Measurements from ENCODE around the gene SLC24A3. TPM values are rescaled to one million over a fixed set of nuclear protein-coding genes. Genes with fewer than 3 reads are reported as not detected.
"Not testable (repeated sequence)": the region's sequence is repeated elsewhere in the genome, so short reads cannot be mapped to it uniquely, and the experiment has no call there.

The SLC24A3 gene
- total RNA-seq, 1 experiment from 2014 or later, result not detected

GRCh38 chr20:19748681-19749080 lies 536.2 kb downstream of the SLC24A3 start:
- no peak for DNase-seq (ENCODE audit: low read depth, low spot score)
- in situ Hi-C loops (cut with HindIII; ENCODE audit: low pct_unique_long_range_greater_than_20kb, low sequenced_read_pairs), result no loop called here

DNA sequence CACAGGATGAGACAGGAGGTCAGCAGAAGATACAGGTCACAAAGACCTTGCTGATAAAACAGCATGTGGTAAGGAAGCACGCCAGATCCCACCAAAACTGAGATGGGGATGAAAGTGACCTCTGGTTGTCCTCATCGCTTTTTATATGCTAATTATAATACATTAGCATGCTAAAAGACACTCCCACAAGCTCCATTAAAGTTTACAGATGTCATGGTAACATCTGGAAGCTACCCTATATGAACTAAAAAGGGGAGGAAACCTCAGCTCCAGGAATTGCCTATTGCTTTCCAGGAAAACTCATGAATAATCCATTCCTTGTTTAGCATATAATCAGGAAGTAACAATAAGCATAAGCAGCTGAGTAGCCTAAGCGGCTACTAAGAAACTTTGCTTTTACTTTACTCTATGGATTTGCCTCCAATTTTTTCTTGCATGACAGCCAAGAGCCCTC lies 537.2 kb downstream of the SLC24A3 start:
- no peak for DNase-seq (ENCODE audit: low read depth, low spot score)

GRCh38 chr20:19750101-19750606 lies 537.7 kb downstream of the SLC24A3 start:
- in situ Hi-C loops (cut with HindIII; ENCODE audit: low pct_unique_long_range_greater_than_20kb, low sequenced_read_pairs), result no loop called here
- no peak for DNase-seq (ENCODE audit: low read depth, low spot score)

More for the DNA sequence above, 537.2 kb downstream of the SLC24A3 start:
- in situ Hi-C loops (cut with HindIII; ENCODE audit: low pct_unique_long_range_greater_than_20kb, low sequenced_read_pairs), result no loop called here

- DNase-seq (ENCODE audit: low read depth, low spot score), result no peak
- in situ Hi-C loops (cut with HindIII; ENCODE audit: low pct_unique_long_range_greater_than_20kb, low sequenced_read_pairs), result no loop called here
Measured at GRCh38 chr20:19750907-19751636, 538.6 kb downstream of the SLC24A3 start.

DNA sequence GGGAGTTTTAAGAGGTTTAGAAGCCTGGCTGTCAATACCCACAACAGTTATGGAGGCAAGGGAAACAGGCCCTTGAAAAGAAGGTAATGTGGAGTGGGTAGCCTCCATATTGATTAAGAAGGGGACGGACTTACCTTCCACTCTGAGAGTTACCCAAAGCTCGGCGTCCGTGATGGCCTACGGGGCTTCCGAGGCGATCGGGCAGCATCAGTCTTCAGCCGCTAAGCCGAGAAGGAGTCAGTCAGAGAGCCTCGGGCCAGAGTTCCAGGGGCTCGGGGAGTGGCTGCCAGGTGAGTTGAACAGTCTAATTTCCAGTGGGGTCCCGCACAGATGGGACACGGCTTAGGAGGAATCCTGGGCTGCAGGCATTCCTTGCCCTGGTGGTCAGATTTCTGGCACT lies 541.8 kb downstream of the SLC24A3 start:
- in situ Hi-C loops (cut with HindIII; ENCODE audit: low pct_unique_long_range_greater_than_20kb, low sequenced_read_pairs); DNase-seq (ENCODE audit: low read depth, low spot score): not testable (repeated sequence)

DNA sequence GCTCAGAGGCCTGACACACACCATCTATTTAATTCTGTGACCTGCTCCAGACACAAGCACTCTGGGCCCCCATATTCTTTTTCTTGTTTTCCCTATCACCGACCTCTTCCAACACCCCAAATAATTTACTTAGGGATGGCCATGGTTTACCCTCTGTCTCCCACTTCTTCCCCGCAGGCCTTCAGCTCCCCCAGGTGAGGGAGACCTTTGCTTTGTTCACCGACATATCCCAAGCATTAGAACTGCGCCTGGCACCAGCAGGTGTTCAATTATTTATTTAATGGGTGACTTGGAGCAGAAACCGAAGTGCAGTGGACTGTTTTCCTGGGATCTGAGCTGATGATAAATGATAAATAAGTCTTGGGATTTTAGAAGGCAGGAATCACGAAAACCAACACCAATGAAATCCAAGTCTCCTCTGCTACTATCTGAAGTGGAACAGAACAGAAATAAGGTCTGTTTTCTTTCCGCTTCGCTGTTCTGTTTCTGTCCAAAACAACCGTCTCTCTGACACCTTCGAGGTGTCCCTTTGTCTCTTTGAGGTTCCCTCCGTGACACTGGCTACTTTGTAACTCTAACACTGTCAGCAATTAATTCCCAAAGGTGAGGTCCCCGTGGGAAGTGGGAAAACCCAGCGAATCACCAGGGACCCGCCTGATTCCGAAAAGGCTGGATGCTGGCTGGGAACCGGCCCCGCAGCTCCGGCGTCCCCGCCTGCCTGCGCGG lies 544.5 kb downstream of the SLC24A3 start:
- DNase-seq (ENCODE audit: low read depth, low spot score), result no peak
- in situ Hi-C loops (cut with HindIII; ENCODE audit: low pct_unique_long_range_greater_than_20kb, low sequenced_read_pairs), result no loop called here

DNA sequence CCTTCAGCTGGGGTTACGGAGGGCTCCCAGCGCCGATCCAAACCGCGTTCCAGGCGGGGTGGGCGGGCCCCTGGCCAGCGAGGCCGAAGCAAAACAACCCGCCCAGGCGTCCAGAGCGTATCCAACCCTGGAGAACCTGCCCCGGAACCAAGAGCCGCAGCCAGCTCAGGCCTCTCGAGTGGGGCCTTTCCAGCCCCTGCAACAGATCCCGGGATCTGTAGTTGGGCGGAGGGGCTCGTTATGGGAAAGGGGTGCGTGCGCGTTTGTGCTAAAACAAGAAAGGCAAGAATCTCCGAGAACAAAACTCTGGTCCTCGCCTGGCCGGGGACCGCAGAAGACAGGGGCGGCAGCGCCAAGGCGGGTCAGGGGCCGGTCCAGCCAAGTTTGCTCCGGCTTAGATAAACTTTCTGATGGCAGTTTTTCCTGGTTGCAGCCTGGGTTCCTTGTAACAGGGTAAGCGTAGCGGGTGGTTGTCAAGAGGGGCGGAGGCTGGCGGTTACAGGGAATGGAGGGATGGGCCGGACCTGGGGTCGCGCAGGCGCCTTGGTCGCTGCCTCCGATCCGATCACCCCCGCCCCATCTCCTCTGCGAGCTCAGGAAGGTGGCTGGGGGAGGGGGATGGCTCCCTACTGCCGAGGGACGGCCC lies 545.2 kb downstream of the SLC24A3 start:
- in situ Hi-C loops (cut with HindIII; ENCODE audit: low pct_unique_long_range_greater_than_20kb, low sequenced_read_pairs), result no loop called here
- DNase-seq (ENCODE audit: low read depth, low spot score), result peak; percentile 39

DNA sequence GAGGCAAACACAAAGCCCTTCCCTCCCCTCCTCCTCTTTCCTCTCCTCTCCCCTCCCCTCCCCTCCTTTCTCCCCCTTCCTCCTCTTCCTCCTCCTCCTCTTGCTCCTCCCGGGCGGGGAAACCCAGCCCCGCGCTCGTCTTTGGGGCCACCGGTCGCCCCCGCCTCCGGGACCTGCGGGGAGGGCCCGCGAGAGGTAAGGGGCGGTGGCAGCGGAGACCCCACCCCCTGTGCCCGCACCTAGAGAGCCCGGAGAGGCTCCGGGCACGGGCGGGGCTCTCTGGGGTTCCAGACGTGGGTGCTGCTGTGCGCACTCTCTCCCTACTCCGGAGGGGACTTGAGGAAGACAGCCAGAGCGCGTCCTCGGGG lies 545.7 kb downstream of the SLC24A3 start, which contains the start of gene RIN2:
Gene RIN2 (plus strand): TSS at position 126 of the 368 bp plus-strand sequence. CDS start 131,344 bp downstream, outside the sequence.
- no peak for DNase-seq (ENCODE audit: low read depth, low spot score)
- in situ Hi-C loops (cut with HindIII; ENCODE audit: low pct_unique_long_range_greater_than_20kb, low sequenced_read_pairs), result no loop called here

- no peak for DNase-seq (ENCODE audit: low read depth, low spot score)
- in situ Hi-C loops (cut with HindIII; ENCODE audit: low pct_unique_long_range_greater_than_20kb, low sequenced_read_pairs), result no loop called here
Measured at GRCh38 chr20:19758501-19759331, 546.3 kb downstream of the SLC24A3 start.

GRCh38 chr20:19760371-19760721 lies 547.9 kb downstream of the SLC24A3 start:
- in situ Hi-C loops (cut with HindIII; ENCODE audit: low pct_unique_long_range_greater_than_20kb, low sequenced_read_pairs), result no loop called here
- DNase-seq (ENCODE audit: low read depth, low spot score), result no peak

DNA sequence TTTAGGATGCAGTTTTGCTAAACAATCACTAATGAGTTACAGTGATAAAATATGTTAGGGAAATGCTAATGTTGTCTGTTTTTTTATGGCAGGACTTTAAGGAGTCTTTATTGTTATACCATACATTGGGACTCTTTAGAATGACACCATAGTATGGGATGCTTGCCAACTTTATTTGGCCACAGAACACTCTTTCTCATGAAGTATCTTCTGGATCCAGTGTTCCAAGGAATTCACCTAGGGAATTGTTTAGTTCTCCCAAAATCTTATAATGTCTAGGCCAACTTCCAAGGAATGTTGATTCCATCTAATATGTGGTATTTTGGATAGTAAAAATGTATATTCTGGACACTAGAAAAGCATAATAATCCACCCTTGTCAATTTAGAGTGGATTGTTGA lies 548.9 kb downstream of the SLC24A3 start:
- in situ Hi-C loops (cut with HindIII; ENCODE audit: low pct_unique_long_range_greater_than_20kb, low sequenced_read_pairs), result no loop called here
- no peak for DNase-seq (ENCODE audit: low read depth, low spot score)

DNA sequence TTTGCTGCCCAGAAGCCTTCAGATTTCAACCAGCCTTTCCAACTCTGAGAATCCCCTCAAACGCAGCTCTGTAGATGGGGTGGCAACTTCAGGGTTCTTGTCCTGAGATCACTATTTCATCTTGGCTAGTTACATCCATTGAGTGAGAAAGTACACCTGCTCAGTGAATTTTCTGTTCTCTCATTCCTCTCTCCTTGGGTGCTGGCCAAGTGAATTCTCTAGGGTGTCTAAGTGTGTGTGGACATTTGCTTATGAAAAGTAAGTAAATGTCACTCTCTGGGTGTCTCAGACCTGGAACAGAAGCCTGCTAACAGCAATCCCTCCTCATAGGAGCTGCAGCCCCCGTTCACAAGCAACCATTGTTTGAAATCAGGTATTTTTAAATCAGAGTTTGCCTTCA lies 549.4 kb downstream of the SLC24A3 start:
- no peak for DNase-seq (ENCODE audit: low read depth, low spot score)
- in situ Hi-C loops (cut with HindIII; ENCODE audit: low pct_unique_long_range_greater_than_20kb, low sequenced_read_pairs), result no loop called here

DNA sequence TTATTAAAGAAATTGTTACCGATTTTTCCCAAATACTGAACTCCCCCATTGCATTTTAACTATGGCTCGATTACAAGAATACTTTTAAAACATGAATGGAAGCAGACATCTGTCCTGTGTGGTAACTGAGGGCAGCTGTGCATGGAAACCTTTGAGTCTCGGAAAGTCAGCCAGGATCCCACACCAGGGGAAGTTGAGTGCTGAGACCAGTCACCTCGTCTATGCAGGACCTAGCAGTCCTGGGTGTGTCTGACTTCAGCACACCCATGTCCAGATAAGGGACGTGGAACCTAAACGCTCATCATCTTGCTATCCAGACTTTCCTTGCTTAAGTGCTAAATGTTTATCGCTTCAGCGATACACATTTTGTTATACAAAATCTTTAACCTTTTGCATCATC lies 551.8 kb downstream of the SLC24A3 start:
- in situ Hi-C loops (cut with HindIII; ENCODE audit: low pct_unique_long_range_greater_than_20kb, low sequenced_read_pairs), result no loop called here
- DNase-seq (ENCODE audit: low read depth, low spot score), result no peak

DNA sequence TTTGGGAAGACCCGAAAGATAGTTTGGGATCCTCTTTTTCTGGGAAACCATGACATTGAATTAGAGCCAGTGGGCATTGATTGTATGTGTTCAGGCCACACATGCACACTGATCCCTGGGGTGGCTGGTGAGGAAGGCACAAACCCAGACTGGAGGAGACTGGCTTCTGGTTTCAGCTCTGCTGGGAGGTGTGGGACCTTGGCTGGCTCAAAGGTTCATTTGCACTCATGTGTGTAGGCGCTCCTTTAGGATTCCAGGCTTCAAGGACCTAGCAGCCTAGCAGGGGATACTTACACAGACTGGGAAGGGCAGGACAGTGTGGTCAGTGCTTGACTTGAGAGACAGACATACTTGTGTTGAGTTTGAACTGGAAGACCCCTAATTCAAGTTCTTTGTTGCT lies 552.8 kb downstream of the SLC24A3 start:
- in situ Hi-C loops (cut with HindIII; ENCODE audit: low pct_unique_long_range_greater_than_20kb, low sequenced_read_pairs), result no loop called here
- DNase-seq (ENCODE audit: low read depth, low spot score), result no peak

DNA sequence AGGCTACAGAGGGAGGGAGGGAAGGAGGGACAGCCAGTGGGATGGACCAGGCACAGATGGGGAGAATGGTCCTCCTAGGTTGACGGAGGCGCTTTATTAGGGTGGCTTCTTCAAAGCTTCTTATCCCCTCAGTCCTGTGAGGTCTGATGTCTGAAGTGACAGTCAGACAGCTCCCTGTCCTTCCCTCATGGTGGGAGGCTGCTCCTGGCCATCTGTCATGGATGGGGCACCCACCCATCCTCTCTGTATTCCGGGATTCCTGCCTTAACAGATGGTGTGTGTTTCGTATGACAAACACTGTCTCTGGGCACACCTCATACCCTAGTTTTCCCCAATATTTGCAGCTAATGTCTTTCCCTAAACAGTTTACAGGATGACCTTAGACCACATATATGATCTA lies 553.5 kb downstream of the SLC24A3 start:
- DNase-seq (ENCODE audit: low read depth, low spot score), result no peak
- in situ Hi-C loops (cut with HindIII; ENCODE audit: low pct_unique_long_range_greater_than_20kb, low sequenced_read_pairs), result no loop called here

GRCh38 chr20:19767070-19767469 lies 554.6 kb downstream of the SLC24A3 start:
- in situ Hi-C loops (cut with HindIII; ENCODE audit: low pct_unique_long_range_greater_than_20kb, low sequenced_read_pairs), result no loop called here
- DNase-seq (ENCODE audit: low read depth, low spot score), result no peak

GRCh38 chr20:19768325-19768842 lies 555.9 kb downstream of the SLC24A3 start:
- in situ Hi-C loops (cut with HindIII; ENCODE audit: low pct_unique_long_range_greater_than_20kb, low sequenced_read_pairs), result no loop called here
- no peak for DNase-seq (ENCODE audit: low read depth, low spot score)
